ENCODE data around the gene LDLRAD2.

DNA sequence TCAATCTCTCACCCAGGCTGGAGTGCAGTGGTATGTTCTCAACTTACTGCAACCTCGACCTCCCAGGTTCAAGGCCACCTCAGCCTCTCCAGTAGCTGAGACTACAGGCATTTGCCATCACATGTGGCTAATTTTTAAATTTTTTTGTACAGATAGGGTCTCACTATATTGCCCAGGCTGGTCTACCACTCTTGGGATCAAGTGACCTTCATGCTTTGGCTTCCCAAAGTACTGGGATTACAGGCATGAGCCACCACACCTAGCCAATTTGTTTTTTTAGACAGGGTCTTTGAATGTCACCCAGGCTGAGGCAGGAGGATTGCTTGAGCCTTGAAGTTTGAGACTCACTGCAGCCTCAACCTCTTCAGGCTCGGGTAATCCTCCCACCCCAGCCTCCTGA, 19.0 kb upstream of the LDLRAD2 start:
- TF ChIP-seq POLR2A (IDR thresholded peaks at IDR 0.05; ENCODE audit: low read depth, low read length) (no peak), POLR2AphosphoS5 (IDR thresholded peaks at IDR 0.05; ENCODE audit: low read depth, low read length) (no peak), TAF1 (IDR thresholded peaks at IDR 0.05; ENCODE audit: borderline replicate concordance, low read depth, low read length) (no peak)
